Stimulated activated CD4-positive, alpha-beta T cell treated with anti-CD3 and anti-CD28 coated beads, Interleukin-15, amount 100 ng/mL, for 48 hours (primary cell): ENCODE data around the gene SIX5.
"Not testable (repeated sequence)": the region's sequence is repeated elsewhere in the genome, so short reads cannot be mapped to it uniquely, and the experiment has no call there.

ENCODE experiments used
- DNase-seq, 2 donors: peaks; one replicate each; pipeline ENCODE4 v3.0.0-alpha.2; 2020; ENCODE audit warnings: low read depth in 2 of 2

Gene SIX5

DNA sequence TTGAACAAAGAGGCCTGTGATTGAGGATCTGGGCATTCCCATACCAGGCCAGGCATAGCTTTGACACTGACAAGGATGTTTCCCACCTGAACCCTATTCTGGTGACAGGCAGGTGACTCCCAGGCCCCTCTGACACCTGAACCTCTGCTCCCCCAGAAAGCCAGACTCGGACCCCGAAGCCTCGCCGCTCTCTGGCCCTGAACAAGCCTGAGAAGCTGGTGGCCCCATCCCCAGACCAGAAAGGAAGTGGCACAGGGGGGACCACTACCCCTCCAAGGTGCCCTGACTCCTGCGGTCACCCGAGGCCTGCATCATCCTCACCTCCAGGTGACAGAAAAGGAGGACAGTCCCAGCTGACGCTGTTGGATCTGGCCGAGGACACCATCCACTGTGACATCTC lies 14.7 kb downstream of the SIX5 start:
- no peak for DNase-seq

DNA sequence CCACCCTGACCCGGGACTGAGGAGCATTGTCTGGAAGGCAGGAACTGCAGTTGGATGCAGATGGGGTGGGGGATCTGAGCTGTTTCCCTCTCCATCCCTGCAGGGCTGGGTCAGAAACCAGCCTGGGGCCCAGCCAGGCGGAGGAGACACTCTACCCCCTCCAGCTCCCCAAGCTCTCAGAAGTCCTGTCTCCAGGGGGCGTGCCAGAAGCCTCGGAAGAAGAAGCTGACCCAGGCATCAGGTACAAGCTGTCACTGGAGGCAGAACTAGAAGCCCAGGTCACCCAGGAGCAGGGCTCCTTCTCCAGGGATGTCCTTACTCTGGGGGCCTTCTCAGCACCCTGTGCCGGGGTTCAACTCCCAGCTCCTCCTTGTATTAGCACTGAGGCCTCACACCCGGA lies 15.5 kb downstream of the SIX5 start:
- no peak for DNase-seq

DNA sequence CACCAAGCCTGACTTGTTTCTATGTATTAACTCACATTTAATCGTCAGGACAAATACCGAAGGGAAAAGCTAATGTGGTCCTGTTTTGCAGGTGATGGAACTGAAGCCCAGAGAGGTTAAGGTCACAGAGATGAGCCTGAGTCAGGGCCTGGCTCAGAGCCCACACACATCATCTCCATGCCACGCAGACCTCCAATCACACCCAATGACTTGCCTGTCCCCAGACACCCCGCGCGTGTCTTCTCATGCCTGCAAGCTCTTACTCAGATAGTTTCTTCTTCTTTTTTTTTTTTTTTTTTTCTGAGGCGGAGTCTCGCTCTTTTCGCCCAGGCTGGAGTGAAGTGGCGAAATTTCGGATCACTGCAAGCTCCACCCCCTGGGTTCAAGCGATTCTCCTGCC lies 16.4 kb downstream of the SIX5 start:
- DNase-seq: no peak

DNA sequence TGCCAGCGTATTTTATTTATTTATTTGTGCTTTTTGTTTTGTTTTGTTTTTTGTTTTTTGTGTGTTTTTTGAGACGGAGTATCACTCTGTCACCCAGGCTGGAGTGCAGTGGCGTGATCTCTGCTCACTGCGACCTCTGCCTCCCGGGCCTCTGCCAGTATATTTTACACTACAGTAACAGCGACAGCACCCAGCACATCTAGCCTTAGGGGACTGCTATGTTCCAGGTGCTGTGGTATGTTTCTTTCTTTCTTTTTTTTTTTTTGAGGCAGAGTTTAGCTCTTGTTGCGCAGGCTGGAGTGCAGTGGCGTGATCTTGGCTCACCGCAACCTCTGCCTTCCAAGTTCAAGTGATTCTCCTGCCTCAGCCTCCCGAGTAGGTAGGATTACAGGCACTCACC lies 17.6 kb downstream of the SIX5 start:
- DNase-seq: not testable (repeated sequence)

DNA sequence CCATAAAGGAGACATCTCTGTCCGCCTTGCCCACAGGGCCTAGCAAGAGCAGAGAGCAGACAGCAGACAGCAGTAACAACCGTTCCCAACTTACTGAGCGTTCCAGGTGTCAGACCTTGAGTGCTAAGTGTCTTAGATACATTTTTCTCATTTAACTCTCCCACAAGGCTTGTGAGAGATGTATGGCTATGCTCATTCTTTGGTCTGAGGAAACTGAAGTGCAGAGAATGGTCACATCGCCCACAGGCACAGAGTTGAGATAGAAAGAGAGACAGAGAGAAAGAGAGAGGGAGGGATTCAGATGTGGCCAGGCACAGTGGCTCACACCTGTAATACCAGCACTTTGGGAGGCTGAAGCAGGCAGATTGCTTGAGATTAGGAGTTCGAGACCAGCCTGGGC lies 21.5 kb downstream of the SIX5 start:
- no peak for DNase-seq

DNA sequence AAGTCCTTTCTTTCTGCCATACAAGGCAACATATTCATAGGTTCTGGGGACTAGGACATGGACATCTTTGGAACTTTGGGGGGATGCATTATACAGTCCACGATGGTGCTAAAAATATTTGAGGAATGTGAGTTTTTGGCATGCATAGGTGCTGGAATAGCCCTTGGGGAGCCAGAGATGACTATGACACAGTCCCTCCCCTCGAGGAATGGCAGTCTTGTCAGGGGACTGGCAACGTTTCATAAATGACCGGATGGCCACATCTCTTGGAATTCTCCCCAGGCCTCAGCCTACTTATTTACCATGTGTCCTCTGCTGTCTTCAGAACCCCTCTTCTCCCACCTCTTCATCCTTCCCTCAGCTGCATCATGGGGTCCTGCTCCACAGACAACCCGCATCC lies 22.2 kb downstream of the SIX5 start:
- DNase-seq: no peak

DNA sequence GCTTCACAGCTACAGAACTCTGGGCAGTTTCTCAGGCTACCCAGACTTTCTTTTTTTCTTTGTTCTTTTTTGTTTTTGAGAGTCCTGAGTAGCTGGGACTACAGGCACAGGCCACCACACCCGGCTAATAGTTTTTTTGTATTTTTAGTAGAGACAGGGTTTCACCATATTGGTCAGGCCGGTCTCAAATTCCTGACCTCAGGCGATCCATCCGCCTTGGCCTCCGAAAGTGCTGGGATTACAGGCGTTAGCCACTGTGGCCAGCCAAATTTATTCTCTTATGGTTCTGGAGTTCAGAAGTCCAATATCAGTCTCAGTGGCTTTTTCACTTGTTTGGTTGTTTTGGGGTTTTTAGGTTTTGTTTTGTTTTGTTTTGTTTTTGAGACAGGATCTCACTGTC lies 23.4 kb downstream of the SIX5 start:
- no peak for DNase-seq

DNA sequence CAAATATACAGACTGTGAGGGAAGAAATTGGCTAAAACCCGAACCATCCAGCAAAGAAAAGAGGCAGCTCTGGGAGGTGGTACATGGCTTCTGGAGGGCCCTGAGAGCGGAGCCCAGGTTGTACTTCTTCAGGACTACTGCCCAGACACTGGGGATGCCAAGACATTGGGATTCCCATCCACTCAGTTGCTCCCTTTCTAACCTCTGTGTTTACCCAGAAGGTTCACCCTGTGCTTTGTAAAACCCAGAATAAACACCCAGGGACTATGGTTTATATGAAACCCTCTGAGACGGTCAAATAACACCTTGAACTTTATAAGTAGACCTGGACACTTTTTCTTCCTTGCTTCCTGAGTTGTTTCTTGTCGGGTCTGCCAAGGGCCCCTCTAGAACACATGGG lies 26.1 kb downstream of the SIX5 start:
- no peak for DNase-seq

DNA sequence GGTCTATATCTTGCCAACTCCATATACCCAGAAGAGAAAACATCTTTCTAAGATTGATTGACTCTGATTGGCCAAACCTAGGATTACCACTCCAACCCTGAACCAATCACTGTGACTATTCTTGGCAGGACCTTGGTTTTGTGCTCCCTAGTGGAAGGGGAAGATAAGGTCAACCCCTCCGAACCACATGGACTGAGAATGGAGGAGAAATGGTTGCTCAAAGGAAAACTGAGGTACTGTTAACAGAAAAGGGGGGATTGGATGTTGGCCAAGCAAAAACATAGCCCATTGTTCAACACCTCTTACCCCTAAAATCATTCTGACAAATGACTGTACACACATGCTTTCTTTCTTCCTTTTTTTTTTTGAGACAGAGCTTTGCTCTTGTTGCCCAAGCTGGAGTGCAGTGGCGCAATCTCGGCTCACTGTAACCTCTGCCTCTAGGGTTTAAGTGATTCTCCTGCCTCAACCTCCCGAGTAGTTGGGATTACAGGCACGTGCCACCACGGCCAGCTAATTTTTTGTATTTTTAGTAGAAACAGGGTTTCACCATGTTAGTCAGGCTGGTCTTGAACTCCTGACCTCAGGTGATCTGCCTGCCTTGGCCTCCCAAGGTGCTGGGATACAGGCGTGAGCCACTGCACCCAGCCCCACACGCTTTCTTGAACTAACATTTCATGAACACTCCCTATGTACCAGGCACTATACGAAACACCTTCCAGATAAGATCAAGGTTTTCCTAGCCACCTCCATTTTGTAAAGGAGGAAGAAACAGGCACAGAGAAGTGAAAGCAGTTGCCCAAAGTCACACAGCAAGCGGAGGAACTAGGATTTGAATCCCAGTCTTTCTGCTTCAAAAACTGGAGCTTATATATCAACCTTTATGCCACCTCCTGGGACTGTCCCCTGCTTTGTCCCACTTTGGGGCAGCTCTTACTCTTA lies 29.3 kb downstream of the SIX5 start:
- DNase-seq: no peak

DNA sequence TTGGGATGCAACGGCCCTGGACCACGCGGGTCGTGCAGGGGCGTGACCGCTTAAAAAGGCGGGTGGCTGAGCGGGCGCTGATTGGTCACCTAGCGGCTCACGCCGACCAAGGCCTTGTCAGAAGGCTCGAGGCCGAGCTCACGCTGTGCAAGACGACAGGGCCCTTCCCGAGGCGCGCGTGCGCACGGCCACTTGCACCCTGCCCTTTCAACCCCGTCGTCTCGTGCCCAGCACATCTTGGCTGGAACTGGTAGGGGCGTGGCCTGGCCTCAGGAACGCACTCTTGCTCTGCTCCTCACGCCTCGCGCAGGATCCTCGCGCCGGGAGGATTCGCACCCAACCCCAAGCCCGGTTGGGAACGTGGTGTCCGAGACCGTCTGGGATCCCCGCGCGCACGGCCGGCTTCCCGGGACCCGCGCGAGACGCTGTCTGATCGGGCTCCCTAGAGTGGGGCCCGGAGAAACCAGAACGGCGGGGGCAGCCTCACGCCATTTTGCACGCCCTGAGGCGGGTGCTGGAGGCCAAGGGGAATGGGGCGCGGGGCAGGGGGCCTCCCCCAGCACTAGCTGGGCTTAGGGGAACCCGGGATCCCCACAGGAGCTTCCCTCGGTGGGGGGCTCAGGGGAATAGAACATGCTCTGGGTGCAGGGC lies 35.8 kb downstream of the SIX5 start, which contains the start of gene MEIOSIN:
TSS of gene MEIOSIN (plus strand) at position 280 of the 651 bp plus-strand sequence. CDS start 1,938 bp downstream, outside the sequence.
- DNase-seq: no peak

DNA sequence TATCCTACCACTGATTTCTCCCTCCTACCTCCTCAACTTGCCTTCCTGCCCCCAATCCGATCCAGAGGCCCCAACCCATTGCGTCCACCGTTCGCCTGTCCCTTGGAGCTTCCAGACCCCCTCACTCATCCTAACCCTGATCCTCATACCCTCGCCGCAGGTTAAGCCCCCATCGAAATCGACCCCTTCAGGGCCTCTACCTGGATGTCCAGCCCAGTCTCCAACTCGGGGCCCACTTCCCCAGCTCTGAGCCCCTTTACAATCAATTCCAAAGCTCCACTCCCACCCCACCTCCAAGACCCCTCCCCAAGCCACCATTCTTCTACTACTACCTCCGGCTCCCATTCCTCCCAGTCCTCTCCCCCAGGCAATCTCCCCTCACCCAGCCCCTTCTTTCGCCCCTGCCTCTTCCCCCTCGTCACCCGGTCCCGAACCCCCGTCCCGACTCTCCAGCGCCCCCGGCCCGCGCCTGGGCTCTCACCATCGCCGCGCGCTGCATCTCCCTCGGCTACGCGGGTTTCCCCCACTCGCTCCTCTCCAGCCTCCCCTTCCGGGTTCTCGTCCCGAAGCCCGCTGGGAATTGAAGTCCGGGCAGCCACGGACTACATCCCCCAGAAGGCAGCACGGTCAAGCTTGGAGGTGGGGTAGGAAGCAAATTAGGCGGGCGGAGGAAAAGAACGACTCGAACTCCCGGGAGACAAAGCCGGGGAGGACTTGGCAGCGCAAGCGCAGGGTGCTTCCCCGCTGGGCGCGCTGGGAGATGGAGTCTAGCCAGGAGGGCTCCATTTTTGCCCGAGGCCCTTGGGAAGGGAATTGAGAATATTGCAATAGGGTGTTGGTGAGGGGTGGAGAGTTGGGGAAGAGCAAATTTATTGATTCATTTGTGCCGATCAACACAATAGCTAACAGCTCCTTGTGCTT lies 38.4 kb downstream of the SIX5 start, which contains the start of gene FBXO46:
TSS of gene FBXO46 (minus strand) at position 529 of the 921 bp plus-strand sequence. CDS start 17,401 bp downstream, outside the sequence.
- peak; percentile 92 to 95 for DNase-seq

DNA sequence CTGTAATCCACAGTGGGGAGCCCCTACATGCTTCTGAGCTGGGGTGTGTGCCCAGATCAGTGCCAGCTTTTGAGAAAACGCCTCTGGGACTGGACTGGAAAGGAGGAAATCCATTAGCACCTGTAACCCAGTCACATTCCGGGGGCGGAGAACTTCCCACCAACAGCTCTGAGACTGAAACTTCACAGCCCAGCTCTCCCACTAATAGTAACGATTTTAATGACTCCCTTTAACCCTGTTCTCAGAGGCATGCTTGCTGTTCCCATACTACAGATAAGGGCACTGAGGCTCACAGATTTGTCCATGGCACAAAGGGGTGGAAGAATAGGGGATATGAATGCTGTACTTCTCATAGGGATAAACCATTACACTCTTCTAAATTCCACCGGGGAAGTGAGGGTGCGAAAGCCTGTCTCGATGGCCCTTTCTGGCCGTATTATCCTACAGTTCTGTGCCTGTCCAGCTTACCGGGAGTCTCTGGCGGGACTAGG lies 39.2 kb downstream of the SIX5 start:
- DNase-seq: no peak

DNA sequence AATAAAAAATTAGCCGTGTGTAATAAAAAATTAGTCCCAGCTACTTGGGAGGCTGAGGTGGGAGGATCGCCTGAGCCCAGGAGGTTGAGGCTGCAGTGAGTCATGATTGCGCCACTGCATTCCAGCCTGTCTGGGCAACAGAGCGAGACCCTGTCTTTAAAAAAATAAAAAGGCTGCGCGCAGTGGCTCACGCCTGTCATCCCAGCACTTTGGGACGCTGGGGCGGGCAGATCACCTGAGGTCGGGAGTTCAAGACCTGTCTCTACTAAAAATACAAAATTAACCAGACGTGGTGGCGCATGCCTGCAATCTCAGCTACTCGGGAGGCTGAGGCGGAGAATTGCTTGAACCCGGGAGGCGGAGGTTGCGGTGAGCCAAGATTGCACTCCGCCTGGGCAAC lies 40.4 kb downstream of the SIX5 start:
- not testable (repeated sequence) for DNase-seq

DNA sequence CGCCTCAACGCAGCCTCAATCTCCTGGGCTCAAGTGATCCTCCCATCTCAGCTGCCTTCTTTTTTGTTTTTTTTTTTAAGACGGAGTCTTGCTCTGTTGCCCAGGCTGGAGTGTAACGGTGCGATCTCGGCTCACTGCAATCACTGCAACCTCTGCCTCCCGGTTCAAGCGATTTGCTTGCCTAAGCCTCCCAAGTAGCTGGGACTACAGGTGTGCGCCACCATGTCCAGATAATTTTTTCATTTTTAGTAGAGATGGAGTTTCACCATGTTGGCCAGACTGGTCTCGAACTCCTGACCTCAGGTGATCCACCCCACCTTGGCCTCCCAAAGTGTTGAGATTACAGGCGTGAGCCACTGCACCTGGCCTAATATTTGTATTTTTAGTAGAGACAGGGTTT lies 49.0 kb downstream of the SIX5 start:
- not testable (repeated sequence) for DNase-seq

DNA sequence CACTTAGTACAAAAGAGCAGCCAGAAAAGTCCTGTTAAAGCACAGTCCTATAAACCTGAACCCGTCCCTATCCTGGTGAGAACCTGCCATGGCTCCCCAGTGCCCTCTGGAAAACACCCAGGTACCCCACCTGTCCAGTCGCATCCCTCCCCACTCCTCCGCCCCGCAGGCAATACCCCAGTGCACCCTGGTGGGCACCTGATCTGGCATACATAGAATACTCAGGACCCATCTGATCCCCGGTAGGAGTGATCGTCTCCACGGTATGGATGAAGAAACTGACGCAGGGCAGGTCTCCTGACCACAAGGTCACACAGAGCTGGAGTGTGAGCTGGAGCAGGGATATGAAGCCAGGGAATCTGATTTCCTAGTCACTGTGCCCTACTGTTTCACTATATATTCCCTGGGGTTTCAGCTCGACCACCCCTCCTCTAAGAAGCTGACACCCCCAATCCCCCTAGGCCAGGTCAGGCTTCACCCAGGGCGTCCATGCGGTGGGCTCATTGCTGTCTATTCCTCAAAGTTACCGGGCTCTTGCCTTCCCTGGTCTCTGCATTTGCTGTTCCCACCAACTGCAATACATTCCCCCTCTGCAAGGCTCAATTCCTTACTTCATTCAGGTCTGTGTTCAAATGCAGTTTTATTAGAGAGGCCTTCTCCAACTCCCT lies 50.9 kb downstream of the SIX5 start:
- no peak for DNase-seq

DNA sequence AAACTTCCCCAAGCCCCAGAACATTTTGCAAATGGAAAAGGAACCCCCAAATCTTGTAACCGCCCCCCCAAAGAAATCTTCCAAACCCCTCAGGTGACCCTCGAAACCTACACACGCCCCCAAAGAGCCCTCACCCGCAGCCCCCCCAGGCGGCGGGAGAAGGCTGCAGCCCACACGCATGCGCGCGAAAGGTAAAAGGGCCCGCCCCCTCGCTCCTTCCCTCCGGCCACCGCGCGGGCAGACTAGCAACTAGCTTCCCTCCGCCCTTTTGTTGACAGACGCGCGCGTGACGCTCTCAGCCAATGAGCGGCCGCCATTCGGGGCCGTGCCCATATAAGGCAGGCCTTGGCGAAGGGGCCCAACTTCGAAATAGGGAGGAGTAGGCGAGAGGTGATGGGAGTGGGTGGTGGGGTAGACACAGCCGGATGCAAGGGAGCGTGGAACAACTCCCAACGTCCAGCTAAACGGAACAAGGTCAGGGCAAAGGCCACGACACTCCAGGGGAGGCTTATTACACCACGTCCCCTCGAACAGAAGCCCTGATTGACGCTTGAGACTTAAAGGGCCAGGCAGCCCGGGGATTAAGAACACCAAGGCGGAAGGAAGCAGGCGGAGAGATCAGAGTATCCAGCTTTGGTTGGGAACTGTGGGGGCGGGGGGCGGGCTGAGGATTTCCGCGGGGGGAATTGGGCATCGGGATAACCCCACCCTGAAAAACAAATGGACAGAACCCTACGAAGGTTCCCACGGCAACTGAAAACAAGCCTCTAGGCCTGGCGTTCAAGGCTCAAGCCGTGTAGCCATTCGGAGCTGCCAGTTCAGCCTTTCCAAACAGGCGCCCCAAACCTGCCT lies 51.7 kb downstream of the SIX5 start:
- DNase-seq: peak; percentile 96 to 97

DNA sequence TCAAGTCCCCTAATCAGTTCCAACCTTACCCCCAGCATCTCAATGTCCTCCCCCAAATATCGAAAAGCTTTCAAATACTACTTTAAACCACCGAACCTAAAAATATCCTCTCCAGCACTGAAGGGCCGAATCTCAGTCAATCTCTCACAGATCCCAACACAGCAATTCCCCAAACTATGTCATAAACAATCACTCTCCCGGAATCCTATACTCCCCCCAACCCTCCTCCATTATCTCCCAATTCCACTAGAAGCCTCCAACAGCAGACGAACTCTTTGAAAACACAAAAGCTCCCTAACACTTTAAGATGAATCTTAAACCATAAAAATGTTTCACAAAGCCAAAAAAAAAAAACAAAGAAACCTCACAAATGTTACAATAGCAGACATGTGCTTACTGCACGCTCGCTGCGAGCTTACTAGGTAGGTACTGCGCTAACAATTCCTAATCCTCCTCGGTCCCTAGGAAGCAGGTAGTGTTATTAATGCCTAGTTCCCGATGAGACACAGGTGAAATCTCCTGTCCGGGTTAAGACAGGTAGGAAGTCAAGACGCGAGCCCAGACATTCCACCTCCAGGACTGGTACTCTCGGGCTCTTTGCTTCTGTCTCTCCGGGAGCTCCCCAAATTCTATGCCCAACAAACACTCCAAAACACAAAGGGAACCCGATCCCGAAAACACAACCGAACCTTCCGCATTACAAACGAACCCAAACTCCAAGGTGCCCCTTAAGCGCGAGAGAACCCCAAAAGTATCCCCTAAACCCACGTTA lies 52.5 kb downstream of the SIX5 start:
- no peak for DNase-seq

DNA sequence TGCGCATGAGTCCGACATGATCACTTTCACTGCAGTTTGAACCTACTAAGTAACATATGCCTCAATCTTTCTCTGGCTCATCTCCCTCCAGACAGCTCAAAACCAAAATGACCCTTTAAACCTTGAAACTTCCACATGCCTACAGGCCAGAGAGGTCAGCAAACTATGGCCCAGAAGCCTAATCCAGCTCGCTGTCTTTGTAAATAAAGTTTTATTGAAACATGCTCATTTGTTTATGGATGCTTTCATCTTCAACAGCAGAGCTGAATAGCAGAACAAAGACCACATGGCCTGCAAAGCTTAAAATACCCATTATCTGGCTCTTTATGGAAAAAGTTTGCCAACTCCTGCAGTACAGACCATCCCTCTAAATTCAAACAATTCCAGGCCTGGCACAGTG lies 53.9 kb downstream of the SIX5 start:
- no peak for DNase-seq
